ENCODE data around the gene NLRX1.

DNA sequence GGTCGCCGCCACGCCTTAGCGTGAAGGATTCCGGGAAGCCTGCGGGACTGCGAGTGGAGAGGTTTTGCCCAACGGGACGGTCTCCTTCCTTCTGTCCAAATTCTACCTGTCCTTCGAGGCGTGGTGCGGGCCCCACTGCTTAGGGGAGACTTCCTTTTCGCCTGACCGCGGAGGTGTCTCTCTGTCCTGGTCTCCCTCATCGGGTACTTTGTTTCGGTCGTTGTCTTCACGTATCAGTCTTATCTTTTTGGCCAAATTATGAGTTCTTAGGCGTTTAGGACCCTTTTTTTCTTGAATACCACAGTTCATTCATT is 46.8 kb upstream of the NLRX1 start:
- TF ChIP-seq, protein P1, sequence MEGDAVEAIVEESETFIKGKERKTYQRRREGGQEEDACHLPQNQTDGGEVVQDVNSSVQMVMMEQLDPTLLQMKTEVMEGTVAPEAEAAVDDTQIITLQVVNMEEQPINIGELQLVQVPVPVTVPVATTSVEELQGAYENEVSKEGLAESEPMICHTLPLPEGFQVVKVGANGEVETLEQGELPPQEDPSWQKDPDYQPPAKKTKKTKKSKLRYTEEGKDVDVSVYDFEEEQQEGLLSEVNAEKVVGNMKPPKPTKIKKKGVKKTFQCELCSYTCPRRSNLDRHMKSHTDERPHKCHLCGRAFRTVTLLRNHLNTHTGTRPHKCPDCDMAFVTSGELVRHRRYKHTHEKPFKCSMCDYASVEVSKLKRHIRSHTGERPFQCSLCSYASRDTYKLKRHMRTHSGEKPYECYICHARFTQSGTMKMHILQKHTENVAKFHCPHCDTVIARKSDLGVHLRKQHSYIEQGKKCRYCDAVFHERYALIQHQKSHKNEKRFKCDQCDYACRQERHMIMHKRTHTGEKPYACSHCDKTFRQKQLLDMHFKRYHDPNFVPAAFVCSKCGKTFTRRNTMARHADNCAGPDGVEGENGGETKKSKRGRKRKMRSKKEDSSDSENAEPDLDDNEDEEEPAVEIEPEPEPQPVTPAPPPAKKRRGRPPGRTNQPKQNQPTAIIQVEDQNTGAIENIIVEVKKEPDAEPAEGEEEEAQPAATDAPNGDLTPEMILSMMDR (conservative IDR thresholded peaks at IDR 0.05 in 1 of 2, IDR thresholded peaks at IDR 0.05 in 1 of 2; ENCODE audit: low read depth in 1 of 2, low read length in 2 of 2) = no peak
- TF ChIP-seq EZH2 (IDR thresholded peaks at IDR 0.05; ENCODE audit: low read length, missing control alignments) = no peak
